ENCODE results near the gene C8B. TPM values are rescaled to one million over a fixed set of nuclear protein-coding genes. Genes with fewer than 3 reads are reported as not detected.

The C8B gene
- total and polyA plus RNA-seq, 2 experiments from 2014 or later: not detected

- no peaks in the 10 kb centered on the region for H3K9me3 Mint-ChIP-seq
- Histone ChIP-seq H3F3A (replicated peaks; ENCODE audit: low read depth) (no peaks in the 10 kb centered on the region), H3K4me1 (ENCODE audit: insufficient read depth) (peaks cover 16% of the 10 kb centered on the region), H2AFZ (no peak overlapping the region), H3K79me2 (replicated peaks; ENCODE audit: insufficient read depth) (no peaks in the 10 kb centered on the region), H3K36me3 (ENCODE audit: insufficient read depth) (no peaks in the 10 kb centered on the region), H4K20me1 (replicated peaks; ENCODE audit: insufficient read depth) (no peaks in the 10 kb centered on the region), H3K9me2 (ENCODE audit: insufficient read depth) (no peaks in the 10 kb centered on the region), H3K27ac (ENCODE audit: low read depth) (no peak overlapping the region), H3K4me2 (no peak overlapping the region), H3K27me3 (ENCODE audit: insufficient read depth) (no peaks in the 10 kb centered on the region), H3K4me3 (no peak overlapping the region)
- ATAC-seq (no peak), DNase-seq (ENCODE audit: low spot score) (no peak)
- H3K4me1 Mint-ChIP-seq: peaks cover 21% of the 10 kb centered on the region
- TF ChIP-seq ETS1 (IDR thresholded peaks at IDR 0.05): no peak
- no peaks in the 10 kb centered on the region for H3K27me3 Mint-ChIP-seq (ENCODE audit: insufficient read depth, low read depth, poor library complexity)
- H3K36me3 Mint-ChIP-seq (ENCODE audit: low read depth): no peaks in the 10 kb centered on the region
- no peak overlapping the region for H3K27ac Mint-ChIP-seq
- no peak overlapping the region for H3K4me3 Mint-ChIP-seq
These were observed 36.3 kb downstream of the C8B start for GRCh38 chr1:56929492-56929891.

GRCh38 chr1:56927986-56928385 is 37.8 kb downstream of the C8B start:
- Histone ChIP-seq H3F3A (replicated peaks; ENCODE audit: low read depth) (no peaks in the 10 kb centered on the region), H2AFZ (no peak overlapping the region), H3K4me3 (no peak overlapping the region), H3K27me3 (ENCODE audit: insufficient read depth) (no peaks in the 10 kb centered on the region), H4K20me1 (replicated peaks; ENCODE audit: insufficient read depth) (no peaks in the 10 kb centered on the region), H3K79me2 (replicated peaks; ENCODE audit: insufficient read depth) (no peaks in the 10 kb centered on the region), H3K27ac (ENCODE audit: low read depth) (no peak overlapping the region), H3K4me1 (ENCODE audit: insufficient read depth) (0 out of 2 replicates have a peak, but pooled peaks cover 15% of the 10 kb centered on the region), H3K9me2 (ENCODE audit: insufficient read depth) (no peaks in the 10 kb centered on the region), H3K4me2 (no peak overlapping the region), H3K36me3 (ENCODE audit: insufficient read depth) (no peaks in the 10 kb centered on the region)
- DNase-seq (ENCODE audit: low spot score) (no peak), ATAC-seq (no peak)
- Mint-ChIP-seq H3K4me1 (peaks cover 17% of the 10 kb centered on the region), H3K27ac (no peak overlapping the region), H3K4me3 (no peak overlapping the region), H3K27me3 (ENCODE audit: insufficient read depth, low read depth, poor library complexity) (peaks cover 1% of the 10 kb centered on the region), H3K9me3 (no peaks in the 10 kb centered on the region), H3K36me3 (ENCODE audit: low read depth) (no peaks in the 10 kb centered on the region)
- TF ChIP-seq EZH2 (IDR thresholded peaks at IDR 0.05; ENCODE audit: low read depth, unreplicated experiment) (no peak), ZNF462 (CRISPR knock-in tag; IDR thresholded peaks at IDR 0.05) (no peak), ZNF114 (CRISPR knock-in tag; IDR thresholded peaks at IDR 0.05) (no peak), POLR2AphosphoS5 (IDR thresholded peaks at IDR 0.05; ENCODE audit: low read depth) (no peak), ETS1 (IDR thresholded peaks at IDR 0.05) (no peak), EZH2phosphoT487 (IDR thresholded peaks at IDR 0.05; ENCODE audit: unreplicated experiment) (no peak), JUNB (IDR thresholded peaks at IDR 0.05; ENCODE audit: unreplicated experiment) (no peak), CTCF (conservative IDR thresholded peaks at IDR 0.05; ENCODE audit: low read depth in 2 of 2) (no peak), NANOG (IDR thresholded peaks at IDR 0.05; ENCODE audit: borderline replicate concordance) (no peak), ZNF331 (CRISPR knock-in tag; IDR thresholded peaks at IDR 0.05; ENCODE audit: low read depth) (no peak), STAT1 (IDR thresholded peaks at IDR 0.05; ENCODE audit: unreplicated experiment) (no peak)

Measured in GM23338 (cell line).